ENCODE measurements around the gene SUMO1.

Gene SUMO1

GRCh38 chr2:202157211-202157990 lies 81.0 kb downstream of the SUMO1 start:
- no peak for DNase-seq (ENCODE audit: low read depth in 3 of 3, low spot score in 1 of 3)

Measured in stimulated activated CD4-positive, alpha-beta T cell treated with anti-CD3 and anti-CD28 coated beads, TNF-alpha, amount 100 ng/mL, for 1 hour (primary cell).